ENCODE results near the gene NIPBL.

DNA sequence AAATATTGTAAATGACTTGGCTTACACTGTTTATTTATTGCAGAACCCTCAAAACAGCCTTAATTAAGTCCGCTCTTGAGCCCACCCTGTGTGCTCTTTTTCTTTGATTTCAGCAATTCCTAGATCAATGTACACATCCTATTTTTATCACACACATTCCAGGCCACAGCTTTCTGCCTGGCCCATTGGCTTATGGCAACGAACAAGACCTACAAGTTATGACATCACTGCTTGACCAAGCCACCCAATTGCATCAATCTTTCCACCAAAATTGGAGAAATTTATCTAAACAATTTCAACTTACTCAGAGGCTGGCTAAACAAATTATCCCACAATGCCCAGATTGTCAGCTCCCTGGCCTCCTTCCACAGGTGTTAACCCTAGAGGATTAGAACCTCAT, 214.2 kb downstream of the NIPBL start:
- TF ChIP-seq, protein P1, sequence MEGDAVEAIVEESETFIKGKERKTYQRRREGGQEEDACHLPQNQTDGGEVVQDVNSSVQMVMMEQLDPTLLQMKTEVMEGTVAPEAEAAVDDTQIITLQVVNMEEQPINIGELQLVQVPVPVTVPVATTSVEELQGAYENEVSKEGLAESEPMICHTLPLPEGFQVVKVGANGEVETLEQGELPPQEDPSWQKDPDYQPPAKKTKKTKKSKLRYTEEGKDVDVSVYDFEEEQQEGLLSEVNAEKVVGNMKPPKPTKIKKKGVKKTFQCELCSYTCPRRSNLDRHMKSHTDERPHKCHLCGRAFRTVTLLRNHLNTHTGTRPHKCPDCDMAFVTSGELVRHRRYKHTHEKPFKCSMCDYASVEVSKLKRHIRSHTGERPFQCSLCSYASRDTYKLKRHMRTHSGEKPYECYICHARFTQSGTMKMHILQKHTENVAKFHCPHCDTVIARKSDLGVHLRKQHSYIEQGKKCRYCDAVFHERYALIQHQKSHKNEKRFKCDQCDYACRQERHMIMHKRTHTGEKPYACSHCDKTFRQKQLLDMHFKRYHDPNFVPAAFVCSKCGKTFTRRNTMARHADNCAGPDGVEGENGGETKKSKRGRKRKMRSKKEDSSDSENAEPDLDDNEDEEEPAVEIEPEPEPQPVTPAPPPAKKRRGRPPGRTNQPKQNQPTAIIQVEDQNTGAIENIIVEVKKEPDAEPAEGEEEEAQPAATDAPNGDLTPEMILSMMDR (IDR thresholded peaks at IDR 0.05) = no peak
- no peak for TF ChIP-seq POLR2A (IDR thresholded peaks at IDR 0.05)

Measured in body of pancreas (tissue), 4 donors.